Activated CD8-positive, alpha-beta memory T cell treated with anti-CD3 and anti-CD28 coated beads, Interleukin-2, amount 10 ng/mL, durations not matched to agents 7 days and 5 days (primary cell): ENCODE data around the gene KRT28. TPM values are rescaled to one million over a fixed set of nuclear protein-coding genes. Genes with fewer than 3 reads are reported as not detected.

Experiments used
- ATAC-seq: fragments of 150-1000 bp; cut with Tn5 transposase; one replicate; pipeline ENCODE4 v1.10.0; 2021; ENCODE audit warnings: moderate library complexity
- CTCF ChIA-PET: fragments of 350-600 bp; sonication (Branson Sonifier 250); formaldehyde crosslinking; loops from one replicate; lab custom pipeline; 2021; ENCODE audit warnings: antibody characterized with exemption; lab: Charles Lee
- DNase-seq: peaks from one replicate; pipeline ENCODE4 v3.0.0-alpha.2; 2020
- H3K27ac Mint-ChIP-seq: one replicate; pipeline ENCODE4 v1.8.0; 2021; ENCODE audit warnings: mild to moderate bottlenecking, mixed read lengths
- H3K27me3 Mint-ChIP-seq: one replicate; pipeline ENCODE4 v1.8.0; 2021; ENCODE audit warnings: mixed read lengths
- H3K36me3 Mint-ChIP-seq: one replicate; pipeline ENCODE4 v1.8.0; 2021; ENCODE audit warnings: mild to moderate bottlenecking, mixed read lengths
- H3K4me1 Mint-ChIP-seq: one replicate; pipeline ENCODE4 v1.8.0; 2021; ENCODE audit warnings: mixed read lengths
- H3K4me3 Mint-ChIP-seq: one replicate; pipeline ENCODE4 v1.8.0; 2021; ENCODE audit warnings: mild to moderate bottlenecking, moderate library complexity, mixed read lengths
- H3K9me3 Mint-ChIP-seq: one replicate; pipeline ENCODE4 v1.8.0; 2022; ENCODE audit warnings: low read depth, mixed read lengths
- total RNA-seq, 2 experiments: library from RNA; stranded (reverse); gene quantifications; one replicate each; pipeline ENCODE4 v1.2.3, GENCODE V29; 2021

Gene KRT28, protein sequence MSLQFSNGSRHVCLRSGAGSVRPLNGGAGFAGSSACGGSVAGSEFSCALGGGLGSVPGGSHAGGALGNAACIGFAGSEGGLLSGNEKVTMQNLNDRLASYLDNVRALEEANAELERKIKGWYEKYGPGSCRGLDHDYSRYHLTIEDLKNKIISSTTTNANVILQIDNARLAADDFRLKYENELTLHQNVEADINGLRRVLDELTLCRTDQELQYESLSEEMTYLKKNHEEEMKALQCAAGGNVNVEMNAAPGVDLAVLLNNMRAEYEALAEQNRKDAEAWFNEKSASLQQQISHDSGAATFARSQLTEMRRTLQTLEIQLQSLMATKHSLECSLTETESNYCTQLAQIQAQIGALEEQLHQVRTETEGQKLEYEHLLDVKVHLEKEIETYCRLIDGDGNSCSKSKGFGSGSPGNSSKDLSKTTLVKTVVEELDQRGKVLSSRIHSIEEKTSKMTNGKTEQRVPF
- not detected for total RNA-seq

DNA sequence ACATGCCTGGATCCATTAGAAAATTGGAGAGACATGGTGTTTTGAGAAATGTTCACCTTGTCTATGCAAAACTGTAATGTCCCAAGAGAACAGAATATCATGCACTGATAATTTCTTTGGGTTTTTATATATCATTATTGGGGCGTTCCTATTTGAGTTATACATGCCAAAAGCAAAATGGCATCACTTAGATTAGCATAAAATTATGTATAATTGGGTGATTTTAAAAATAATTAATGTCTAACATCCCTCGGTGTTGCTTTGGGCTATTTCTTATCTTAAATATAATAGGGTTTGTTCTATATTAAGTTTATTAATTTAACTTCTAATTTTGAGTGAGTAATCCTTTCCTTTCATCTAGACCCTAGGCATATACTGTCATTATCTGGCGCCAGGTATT is at the start of gene KRT28:
Gene KRT28, minus strand, starts transcription at position 101 of the 400 bp plus-strand sequence. Its CDS starts 66 bp downstream, at position 35.
- H3K9me3 Mint-ChIP-seq: no peaks in the 10 kb centered on the region
- CTCF ChIA-PET: no interaction called here
- no peak for ATAC-seq
- DNase-seq: no peak
- H3K4me1 Mint-ChIP-seq: peaks cover 2% of the 10 kb centered on the region
- no peaks in the 10 kb centered on the region for H3K36me3 Mint-ChIP-seq
- peaks cover 34% of the 10 kb centered on the region for H3K27me3 Mint-ChIP-seq
- no peak within 1 kb of the TSS for H3K27ac Mint-ChIP-seq
- no peak within 1 kb of the TSS for H3K4me3 Mint-ChIP-seq

- H3K27me3 Mint-ChIP-seq: peaks cover 46% of the 10 kb centered on the region
- no peak overlapping the region for H3K4me3 Mint-ChIP-seq
- H3K4me1 Mint-ChIP-seq: no peaks in the 10 kb centered on the region
- ATAC-seq (no peak), DNase-seq (no peak)
- H3K36me3 Mint-ChIP-seq: no peaks in the 10 kb centered on the region
- CTCF ChIA-PET: interaction anchor here (1.1 to 1.3 kb wide), 2 partner anchors 800 to 814 kb away, joined by 3 read pairs; no protein-coding TSS in a partner anchor
- H3K9me3 Mint-ChIP-seq: no peaks in the 10 kb centered on the region
- no peak overlapping the region for H3K27ac Mint-ChIP-seq
Measured at GRCh38 chr17:40848583-40849235, 49.0 kb upstream of the KRT28 start.

DNA sequence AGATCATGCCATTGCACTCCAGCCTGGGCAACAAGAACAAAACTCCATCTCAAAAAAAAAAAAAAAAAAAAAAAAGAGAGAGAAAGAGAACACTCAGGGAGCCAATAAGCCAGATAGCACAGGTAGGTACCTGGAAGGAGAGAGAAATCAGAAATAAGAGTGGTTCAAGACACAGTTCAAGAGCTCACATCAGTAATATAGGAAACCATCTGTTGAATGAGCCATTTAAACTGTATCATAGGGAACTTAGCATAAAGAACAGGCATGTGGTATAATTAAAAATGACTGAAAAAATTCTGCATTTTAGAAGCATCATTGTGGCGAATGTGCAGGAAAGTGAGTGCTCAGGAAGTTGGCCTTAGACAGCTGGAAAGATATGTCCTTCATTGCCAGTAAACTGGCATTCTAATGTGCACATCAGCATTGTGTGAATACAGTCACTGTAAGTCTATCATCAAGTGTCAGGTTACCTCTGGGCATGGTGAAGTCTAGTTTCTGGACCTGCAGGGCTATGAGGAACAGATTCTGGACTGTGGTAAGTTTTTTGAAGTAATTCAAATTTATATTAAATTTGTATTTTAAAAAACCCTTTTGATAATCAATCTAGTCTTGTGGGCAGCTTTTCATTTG is 46.9 kb upstream of the KRT28 start:
- ATAC-seq: no peak
- DNase-seq: no peak
- H3K27ac Mint-ChIP-seq: no peak overlapping the region
- peaks cover 46% of the 10 kb centered on the region for H3K27me3 Mint-ChIP-seq
- no peaks in the 10 kb centered on the region for H3K9me3 Mint-ChIP-seq
- peaks cover 2% of the 10 kb centered on the region for H3K4me1 Mint-ChIP-seq
- H3K4me3 Mint-ChIP-seq: no peak overlapping the region
- CTCF ChIA-PET: interaction anchor here (0.9 kb wide), 1 partner anchor 39 kb away, joined by 3 read pairs; no protein-coding TSS in a partner anchor
- H3K36me3 Mint-ChIP-seq: no peaks in the 10 kb centered on the region

- peaks cover 43% of the 10 kb centered on the region for H3K27me3 Mint-ChIP-seq
- CTCF ChIA-PET: no interaction called here
- ATAC-seq (no peak), DNase-seq (no peak)
- H3K36me3 Mint-ChIP-seq: no peaks in the 10 kb centered on the region
- H3K9me3 Mint-ChIP-seq: no peaks in the 10 kb centered on the region
- H3K4me3 Mint-ChIP-seq: no peak overlapping the region
- peaks cover 2% of the 10 kb centered on the region for H3K4me1 Mint-ChIP-seq
- no peak overlapping the region for H3K27ac Mint-ChIP-seq
Measured at GRCh38 chr17:40844671-40845107, 44.9 kb upstream of the KRT28 start.

GRCh38 chr17:40843242-40843641 is 43.5 kb upstream of the KRT28 start:
- ATAC-seq (no peak), DNase-seq (no peak)
- H3K9me3 Mint-ChIP-seq: no peaks in the 10 kb centered on the region
- peaks cover 2% of the 10 kb centered on the region for H3K4me1 Mint-ChIP-seq
- peaks cover 39% of the 10 kb centered on the region for H3K27me3 Mint-ChIP-seq
- H3K4me3 Mint-ChIP-seq: no peak overlapping the region
- CTCF ChIA-PET: no interaction called here
- no peaks in the 10 kb centered on the region for H3K36me3 Mint-ChIP-seq
- H3K27ac Mint-ChIP-seq: no peak overlapping the region

GRCh38 chr17:40841246-40841645 is 41.5 kb upstream of the KRT28 start:
- H3K36me3 Mint-ChIP-seq: no peaks in the 10 kb centered on the region
- H3K4me1 Mint-ChIP-seq: peaks cover 2% of the 10 kb centered on the region
- ATAC-seq: no peak
- H3K4me3 Mint-ChIP-seq: no peak overlapping the region
- no peak overlapping the region for H3K27ac Mint-ChIP-seq
- CTCF ChIA-PET: no interaction called here
- H3K27me3 Mint-ChIP-seq: peaks cover 28% of the 10 kb centered on the region
- H3K9me3 Mint-ChIP-seq: no peaks in the 10 kb centered on the region
- DNase-seq: no peak

GRCh38 chr17:40839194-40839593 is 39.4 kb upstream of the KRT28 start:
- CTCF ChIA-PET: no interaction called here

DNA sequence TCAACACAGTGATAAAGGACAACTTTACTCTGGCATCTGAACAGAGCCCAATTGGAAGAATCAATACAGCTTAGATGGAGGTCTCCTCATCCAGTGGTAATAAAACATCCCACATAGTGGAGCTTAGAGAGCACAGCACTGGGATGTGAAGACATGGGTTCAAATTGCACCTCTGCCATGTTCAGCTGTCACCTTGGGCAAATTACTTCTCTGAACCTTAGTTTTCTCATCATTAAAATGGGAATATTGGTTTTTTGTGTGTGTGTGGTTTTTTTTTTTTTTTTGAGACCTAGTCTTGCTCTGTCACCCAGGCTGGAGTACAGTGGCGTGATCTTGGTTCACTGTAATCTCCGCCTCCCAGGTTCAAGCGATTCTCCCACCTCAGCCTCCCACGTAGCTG is 36.3 kb upstream of the KRT28 start:
- CTCF ChIA-PET: interaction anchor here (0.7 to 1.3 kb wide), 2 partner anchors 20 to 172 kb away, joined by 3 to 4 read pairs; no protein-coding TSS in a partner anchor
- H3K27ac Mint-ChIP-seq: no peak overlapping the region

More at GRCh38 chr17:40839194-40839593, 39.4 kb upstream of the KRT28 start:
- ATAC-seq (no peak), DNase-seq (no peak)
- Mint-ChIP-seq H3K27me3 (peaks cover 11% of the 10 kb centered on the region), H3K4me3 (no peak overlapping the region), H3K27ac (no peak overlapping the region), H3K9me3 (no peaks in the 10 kb centered on the region), H3K4me1 (peaks cover 2% of the 10 kb centered on the region), H3K36me3 (peaks cover 8% of the 10 kb centered on the region)

DNA sequence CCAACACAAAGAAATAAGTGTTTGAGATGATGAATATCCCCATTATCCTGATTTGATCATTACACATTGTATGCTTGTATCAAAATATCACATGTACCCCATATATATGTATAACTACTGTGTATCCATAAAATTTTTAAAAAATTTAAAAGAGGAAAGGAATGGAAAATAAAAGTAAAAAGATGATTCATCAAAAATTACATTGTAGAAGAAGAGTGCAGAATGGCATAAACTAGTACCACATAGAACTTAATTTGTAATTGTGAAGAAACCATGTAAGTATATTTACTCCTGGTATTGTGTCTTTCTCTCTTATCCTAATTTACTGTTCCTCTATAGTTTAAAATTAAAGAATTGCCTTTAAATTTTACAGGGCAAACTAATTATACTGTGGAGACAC is 34.1 kb upstream of the KRT28 start:
- no peak for DNase-seq
- Mint-ChIP-seq H3K9me3 (no peaks in the 10 kb centered on the region), H3K4me3 (no peak overlapping the region), H3K36me3 (peaks cover 9% of the 10 kb centered on the region), H3K4me1 (peaks cover 9% of the 10 kb centered on the region), H3K27ac (no peak overlapping the region), H3K27me3 (no peaks in the 10 kb centered on the region)
- ATAC-seq: no peak
- CTCF ChIA-PET: no interaction called here

More for the DNA sequence above, 36.3 kb upstream of the KRT28 start:
- Mint-ChIP-seq H3K4me1 (peaks cover 9% of the 10 kb centered on the region), H3K9me3 (no peaks in the 10 kb centered on the region), H3K36me3 (peaks cover 9% of the 10 kb centered on the region), H3K27me3 (peaks cover 3% of the 10 kb centered on the region), H3K4me3 (no peak overlapping the region)
- no peak for ATAC-seq
- DNase-seq: no peak

DNA sequence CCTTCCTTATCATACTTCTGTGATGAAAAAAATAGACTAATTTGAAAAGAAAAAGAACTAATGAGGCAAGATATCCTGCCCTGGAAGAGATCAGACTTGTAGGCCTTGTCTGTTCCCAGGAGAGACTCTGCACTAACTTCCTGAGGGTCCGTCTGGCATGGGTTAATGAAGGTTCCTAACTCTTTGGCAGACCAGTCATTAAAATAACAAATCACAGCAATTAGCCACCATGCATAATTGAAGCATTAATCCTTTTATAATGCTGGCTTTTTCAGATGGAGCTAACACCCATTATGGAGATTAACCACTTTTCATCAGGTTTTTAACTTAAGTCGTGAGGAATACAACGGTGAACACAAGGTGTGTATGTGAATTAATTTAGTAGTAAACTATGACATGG is 33.1 kb upstream of the KRT28 start:
- no peak overlapping the region for H3K4me3 Mint-ChIP-seq
- CTCF ChIA-PET: interaction anchor here (1.0 to 2.3 kb wide), 4 partner anchors 14 to 830 kb away, joined by 3 to 8 read pairs (median 4); no protein-coding TSS in a partner anchor
- ATAC-seq: no peak
- peaks cover 11% of the 10 kb centered on the region for H3K4me1 Mint-ChIP-seq
- H3K36me3 Mint-ChIP-seq: peaks cover 11% of the 10 kb centered on the region
- H3K27me3 Mint-ChIP-seq: no peaks in the 10 kb centered on the region
- H3K27ac Mint-ChIP-seq: no peak overlapping the region
- no peak for DNase-seq
- H3K9me3 Mint-ChIP-seq: no peaks in the 10 kb centered on the region

DNA sequence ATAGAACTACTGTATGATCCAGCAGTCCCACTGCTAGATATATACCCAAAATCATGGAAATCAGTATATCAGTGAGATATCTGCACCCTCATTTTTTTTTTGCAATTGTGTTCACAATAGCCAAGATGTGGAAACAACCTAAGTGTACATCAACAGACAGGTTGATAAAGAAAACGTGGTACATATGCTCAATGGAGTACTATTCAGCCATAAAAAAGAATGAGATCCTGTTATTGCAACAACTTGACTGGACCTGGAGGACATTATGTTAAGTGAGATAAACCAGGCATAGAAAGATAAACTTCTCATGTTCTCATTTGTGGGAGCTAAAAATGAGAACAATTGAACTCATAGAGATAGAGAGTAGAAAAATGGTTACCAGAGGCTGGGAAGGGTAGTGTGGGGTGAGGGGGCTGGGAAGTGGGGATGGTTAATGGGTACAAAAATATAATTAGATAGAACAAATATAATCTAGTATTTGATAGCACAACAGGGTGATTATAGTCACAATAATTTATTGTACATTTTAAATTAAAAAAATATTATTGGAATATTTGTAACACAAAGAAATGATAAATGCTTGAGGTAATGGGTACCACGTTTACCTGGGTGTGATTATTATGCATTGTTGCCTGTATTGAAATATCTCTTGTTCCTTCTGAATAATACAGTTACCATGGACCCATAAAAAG is 30.5 kb upstream of the KRT28 start:
- CTCF ChIA-PET: interaction anchor here (1.2 kb wide), 1 partner anchor 12 kb away, joined by 3 read pairs; no protein-coding TSS in a partner anchor

GRCh38 chr17:40828454-40829044 is 28.8 kb upstream of the KRT28 start:
- Mint-ChIP-seq H3K4me3 (no peak overlapping the region), H3K4me1 (peaks cover 25% of the 10 kb centered on the region), H3K27ac (no peak overlapping the region), H3K9me3 (no peaks in the 10 kb centered on the region), H3K36me3 (peaks cover 3% of the 10 kb centered on the region), H3K27me3 (no peaks in the 10 kb centered on the region)
- CTCF ChIA-PET: no interaction called here
- ATAC-seq (no peak), DNase-seq (no peak)

More for the DNA sequence above, 30.5 kb upstream of the KRT28 start:
- Mint-ChIP-seq H3K27ac (no peak overlapping the region), H3K4me3 (no peak overlapping the region), H3K27me3 (no peaks in the 10 kb centered on the region), H3K9me3 (no peaks in the 10 kb centered on the region), H3K4me1 (peaks cover 18% of the 10 kb centered on the region), H3K36me3 (peaks cover 8% of the 10 kb centered on the region)
- ATAC-seq: no peak
- DNase-seq: no peak
